Measurements from ENCODE around the gene RPL34.

The RPL34 gene

GRCh38 chr4:108622828-108623227 lies 2.5 kb downstream of the RPL34 start:
- no peak for TF ChIP-seq CTCF (IDR thresholded peaks at IDR 0.05; ENCODE audit: insufficient read depth, low read depth, low read length, missing control alignments)
- peak overlapping the region; percentile 99 for H3K4me3 ChIP-seq (ENCODE audit: low read depth, low read length)
- DNase-seq (ENCODE audit: low read depth): no peak

GRCh38 chr4:108624263-108625056 lies 4.1 kb downstream of the RPL34 start:
- no peak for DNase-seq (ENCODE audit: low read depth)
- TF ChIP-seq CTCF (IDR thresholded peaks at IDR 0.05; ENCODE audit: insufficient read depth, low read depth, low read length, missing control alignments): no peak
- no peak overlapping the region for H3K4me3 ChIP-seq (ENCODE audit: low read depth, low read length)

GRCh38 chr4:108626056-108626455 lies 5.7 kb downstream of the RPL34 start:
- DNase-seq (ENCODE audit: low read depth): no peak
- H3K4me3 ChIP-seq (ENCODE audit: low read depth, low read length): no peak overlapping the region
- TF ChIP-seq CTCF (IDR thresholded peaks at IDR 0.05; ENCODE audit: insufficient read depth, low read depth, low read length, missing control alignments): no peak

GRCh38 chr4:108628411-108628810 lies 8.0 kb downstream of the RPL34 start:
- DNase-seq (ENCODE audit: low read depth): no peak
- H3K4me3 ChIP-seq (ENCODE audit: low read depth, low read length): no peak overlapping the region
- no peak for TF ChIP-seq CTCF (IDR thresholded peaks at IDR 0.05; ENCODE audit: insufficient read depth, low read depth, low read length, missing control alignments)

- no peak overlapping the region for H3K4me3 ChIP-seq (ENCODE audit: low read depth, low read length)
- DNase-seq (ENCODE audit: low read depth): no peak
- no peak for TF ChIP-seq CTCF (IDR thresholded peaks at IDR 0.05; ENCODE audit: insufficient read depth, low read depth, low read length, missing control alignments)
Observed at GRCh38 chr4:108635070-108635655, 14.8 kb downstream of the RPL34 start.

GRCh38 chr4:108636246-108636645 lies 15.9 kb downstream of the RPL34 start:
- TF ChIP-seq CTCF (IDR thresholded peaks at IDR 0.05; ENCODE audit: insufficient read depth, low read depth, low read length, missing control alignments): no peak
- DNase-seq (ENCODE audit: low read depth): no peak
- H3K4me3 ChIP-seq (ENCODE audit: low read depth, low read length): no peak overlapping the region

Measured in GM12865 (cell line).